HepG2 (cell line): ENCODE measurements around the gene ZNF554. TPM values are rescaled to one million over a fixed set of nuclear protein-coding genes. Genes with fewer than 3 reads are reported as not detected.

Source experiments
- DNMT1 ChIP-seq: sonication (generic); formaldehyde crosslinking; IDR thresholded peaks from 2 replicates; pipeline ENCODE4 v1.5.1; 2020; ENCODE audit warnings: mild to moderate bottlenecking, missing genetic modification reagents
- DNMT3B ChIP-seq: conservative IDR thresholded peaks from 2 replicates; pipeline ENCODE4 v1.6.1; 2016; ENCODE audit warnings: missing biosample characterization, control low read depth
- ELF4 ChIP-seq: sonication (generic); formaldehyde crosslinking; IDR thresholded peaks from 2 replicates; pipeline ENCODE4 v1.5.0; 2020; ENCODE audit warnings: missing genetic modification reagents, mild to moderate bottlenecking, moderate library complexity, borderline replicate concordance
- GABPB1 ChIP-seq: IDR thresholded peaks from 2 replicates; pipeline ENCODE4 v1.6.1; 2016; ENCODE audit warnings: mild to moderate bottlenecking, missing genetic modification reagents, moderate library complexity, missing compliant biosample characterization
- HOXA5 ChIP-seq: sonication (generic); formaldehyde crosslinking; IDR thresholded peaks from 2 replicates; pipeline ENCODE4 v1.4.0; 2020; ENCODE audit warnings: missing genetic modification reagents
- MTF1 ChIP-seq: sonication (generic); formaldehyde crosslinking; IDR thresholded peaks from 2 replicates; pipeline ENCODE4 v1.5.0; 2020; ENCODE audit warnings: missing genetic modification reagents
- NR2F1 ChIP-seq, 2 experiments: fragments of 450-650 bp in 1 of 2; formaldehyde crosslinking in 1 of 2; IDR thresholded peaks; 2 replicates each; pipeline versions ENCODE4 v1.5.0 to v1.6.1; 2016 to 2020; ENCODE audit warnings: mild to moderate bottlenecking in 1 of 2, missing compliant biosample characterization in 1 of 2, missing genetic modification reagents in 1 of 2, moderate library complexity in 1 of 2
- NRL ChIP-seq: sonication (generic); formaldehyde crosslinking; IDR thresholded peaks from 2 replicates; pipeline ENCODE4 v1.5.0; 2020; ENCODE audit warnings: missing genetic modification reagents, mild to moderate bottlenecking, moderate library complexity, borderline replicate concordance
- PCBP2 ChIP-seq: fragments of 200-400 bp; formaldehyde crosslinking; optimal IDR thresholded peaks from 2 replicates; pipeline ENCODE3; 2018; ENCODE audit warnings: low read length, low read depth; ENCODE audit not compliant: poor library complexity, severe bottlenecking
- POLR2G ChIP-seq: fragments of 200-400 bp; formaldehyde crosslinking; IDR thresholded peaks from 2 replicates; pipeline ENCODE4 v1.6.1; 2018; ENCODE audit warnings: mild to moderate bottlenecking, low read depth, low read length, moderate library complexity
- RCOR2 ChIP-seq: IDR thresholded peaks from 2 replicates; pipeline ENCODE4 v1.6.1; 2016; ENCODE audit warnings: missing biosample characterization, missing genetic modification reagents
- SP1 ChIP-seq, 2 experiments: fragments of 450-650 bp in 1 of 2; sonication (generic) in 1 of 2; formaldehyde crosslinking in 1 of 2; IDR thresholded peaks; 2 replicates each; pipeline versions ENCODE4 v1.4.0 to v1.6.1; 2016 to 2020; ENCODE audit warnings: missing genetic modification reagents in 1 of 2
- YEATS2 ChIP-seq: sonication (generic); formaldehyde crosslinking; IDR thresholded peaks from 2 replicates; pipeline ENCODE4 v1.4.0; 2020; ENCODE audit warnings: missing genetic modification reagents, borderline replicate concordance
- ZKSCAN5 ChIP-seq: sonication (generic); formaldehyde crosslinking; IDR thresholded peaks from 2 replicates; pipeline ENCODE4 v1.5.1; 2020; ENCODE audit warnings: mild to moderate bottlenecking, missing genetic modification reagents
- ZNF138 ChIP-seq: sonication (generic); formaldehyde crosslinking; IDR thresholded peaks from 2 replicates; pipeline ENCODE4 v1.5.0; 2020; ENCODE audit warnings: mild to moderate bottlenecking, low read depth, missing genetic modification reagents
- ZNF44 ChIP-seq: sonication (generic); formaldehyde crosslinking; IDR thresholded peaks from 2 replicates; pipeline ENCODE4 v1.5.1; 2020; ENCODE audit warnings: mild to moderate bottlenecking, missing genetic modification reagents
- ZNF460 ChIP-seq: sonication (generic); formaldehyde crosslinking; IDR thresholded peaks from 2 replicates; pipeline ENCODE4 v1.5.1; 2020; ENCODE audit warnings: missing genetic modification reagents, mild to moderate bottlenecking, borderline replicate concordance
- ZNF552 ChIP-seq: sonication (generic); formaldehyde crosslinking; IDR thresholded peaks from 2 replicates; pipeline ENCODE4 v1.9.0; 2022; ENCODE audit warnings: missing genetic modification reagents, mild to moderate bottlenecking, borderline replicate concordance
- ZNF572 ChIP-seq: sonication (generic); formaldehyde crosslinking; IDR thresholded peaks from 2 replicates; pipeline ENCODE4 v1.5.1; 2020; ENCODE audit warnings: mild to moderate bottlenecking, missing genetic modification reagents
- ZNF780A ChIP-seq: sonication (generic); formaldehyde crosslinking; IDR thresholded peaks from 2 replicates; pipeline ENCODE4 v1.8.0; 2022; ENCODE audit warnings: mild to moderate bottlenecking, missing genetic modification reagents, moderate library complexity
- polyA plus RNA-seq, 8 experiments: library from polyadenylated mRNA; depleted of rRNA in 3 of 8; stranded (reverse) in 7 of 8; unstranded in 1 of 8; fragments of >200 nt; fragmentation: Illumina TruSeq in 4 of 8; extraction: Trizol in 4 of 8; gene quantifications; 2 replicates each; pipeline versions ENCODE4 v1.2.1 to v1.2.3, GENCODE V29; 2011 to 2016; ENCODE audit warnings: low read depth in 4 of 8, missing spikeins in 1 of 8, mixed read lengths in 1 of 8; ENCODE audit not compliant: insufficient read depth in 1 of 8
- total RNA-seq, 5 experiments: library from RNA; depleted of rRNA; stranded (reverse); fragments of >200 nt; fragmentation: Illumina TruSeq; extraction: Trizol; gene quantifications; 2 replicates each; pipeline ENCODE4 v1.2.3, GENCODE V29; 2016; ENCODE audit warnings: low read depth in 1 of 5
- TF ChIP-seq, protein P1 (sequence below): sonication (generic); formaldehyde crosslinking; IDR thresholded peaks from 2 replicates; pipeline ENCODE4 v1.4.0; 2020; ENCODE audit warnings: missing genetic modification reagents, borderline replicate concordance
- TF ChIP-seq, protein P2 (sequence below): sonication (generic); formaldehyde crosslinking; IDR thresholded peaks from 2 replicates; pipeline ENCODE4 v1.8.0; 2022; ENCODE audit warnings: mild to moderate bottlenecking, missing genetic modification reagents, moderate library complexity
- TF ChIP-seq, protein P3 (sequence below): sonication (generic); formaldehyde crosslinking; conservative IDR thresholded peaks from 2 replicates; pipeline ENCODE4 v1.4.0; 2020; ENCODE audit warnings: missing genetic modification reagents

Gene ZNF554
- total and polyA plus RNA-seq, 2 of the 13 experiments (the other 11 are each of a cell fraction or from before 2014, with no cell fraction given): 2.2 to 2.7 TPM

DNA sequence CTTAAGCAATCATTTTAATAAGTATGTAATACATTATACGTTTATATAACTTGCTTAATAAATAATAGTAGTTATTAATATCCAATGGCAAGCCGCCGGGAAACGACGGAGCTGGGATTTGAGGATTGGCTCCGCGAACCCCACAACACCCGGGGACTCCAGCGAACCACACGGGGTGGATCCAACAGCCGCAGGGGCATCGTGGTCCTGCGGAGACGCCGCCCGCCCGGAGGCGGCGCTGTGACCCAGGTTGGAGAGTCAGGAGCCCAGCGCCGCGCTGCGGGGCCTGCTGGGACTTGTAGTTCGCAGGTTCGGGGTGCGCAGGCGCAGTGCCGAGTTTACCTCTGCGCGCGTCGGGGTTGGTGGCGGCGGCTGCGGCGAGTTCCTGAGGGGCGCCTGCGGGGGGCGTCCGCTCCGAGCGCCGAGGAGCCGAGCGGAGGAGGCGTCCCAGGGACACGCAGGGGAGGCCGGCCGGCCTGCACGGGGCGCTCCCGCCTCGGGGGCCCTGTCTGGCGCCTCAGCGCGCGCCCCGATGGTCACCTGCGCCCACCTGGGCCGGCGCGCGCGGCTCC lies at the start of gene ZNF554 (continued):
- TF ChIP-seq, protein P1, sequence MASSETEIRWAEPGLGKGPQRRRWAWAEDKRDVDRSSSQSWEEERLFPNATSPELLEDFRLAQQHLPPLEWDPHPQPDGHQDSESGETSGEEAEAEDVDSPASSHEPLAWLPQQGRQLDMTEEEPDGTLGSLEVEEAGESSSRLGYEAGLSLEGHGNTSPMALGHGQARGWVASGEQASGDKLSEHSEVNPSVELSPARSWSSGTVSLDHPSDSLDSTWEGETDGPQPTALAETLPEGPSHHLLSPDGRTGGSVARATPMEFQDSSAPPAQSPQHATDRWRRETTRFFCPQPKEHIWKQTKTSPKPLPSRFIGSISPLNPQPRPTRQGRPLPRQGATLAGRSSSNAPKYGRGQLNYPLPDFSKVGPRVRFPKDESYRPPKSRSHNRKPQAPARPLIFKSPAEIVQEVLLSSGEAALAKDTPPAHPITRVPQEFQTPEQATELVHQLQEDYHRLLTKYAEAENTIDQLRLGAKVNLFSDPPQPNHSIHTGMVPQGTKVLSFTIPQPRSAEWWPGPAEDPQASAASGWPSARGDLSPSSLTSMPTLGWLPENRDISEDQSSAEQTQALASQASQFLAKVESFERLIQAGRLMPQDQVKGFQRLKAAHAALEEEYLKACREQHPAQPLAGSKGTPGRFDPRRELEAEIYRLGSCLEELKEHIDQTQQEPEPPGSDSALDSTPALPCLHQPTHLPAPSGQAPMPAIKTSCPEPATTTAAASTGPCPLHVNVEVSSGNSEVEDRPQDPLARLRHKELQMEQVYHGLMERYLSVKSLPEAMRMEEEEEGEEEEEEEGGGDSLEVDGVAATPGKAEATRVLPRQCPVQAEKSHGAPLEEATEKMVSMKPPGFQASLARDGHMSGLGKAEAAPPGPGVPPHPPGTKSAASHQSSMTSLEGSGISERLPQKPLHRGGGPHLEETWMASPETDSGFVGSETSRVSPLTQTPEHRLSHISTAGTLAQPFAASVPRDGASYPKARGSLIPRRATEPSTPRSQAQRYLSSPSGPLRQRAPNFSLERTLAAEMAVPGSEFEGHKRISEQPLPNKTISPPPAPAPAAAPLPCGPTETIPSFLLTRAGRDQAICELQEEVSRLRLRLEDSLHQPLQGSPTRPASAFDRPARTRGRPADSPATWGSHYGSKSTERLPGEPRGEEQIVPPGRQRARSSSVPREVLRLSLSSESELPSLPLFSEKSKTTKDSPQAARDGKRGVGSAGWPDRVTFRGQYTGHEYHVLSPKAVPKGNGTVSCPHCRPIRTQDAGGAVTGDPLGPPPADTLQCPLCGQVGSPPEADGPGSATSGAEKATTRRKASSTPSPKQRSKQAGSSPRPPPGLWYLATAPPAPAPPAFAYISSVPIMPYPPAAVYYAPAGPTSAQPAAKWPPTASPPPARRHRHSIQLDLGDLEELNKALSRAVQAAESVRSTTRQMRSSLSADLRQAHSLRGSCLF (CRISPR knock-in tag): no peak
- TF ChIP-seq HOXA5 (CRISPR knock-in tag): peak; percentile 84; the same call in 1 of the 2 replicates
- TF ChIP-seq, protein P2, sequence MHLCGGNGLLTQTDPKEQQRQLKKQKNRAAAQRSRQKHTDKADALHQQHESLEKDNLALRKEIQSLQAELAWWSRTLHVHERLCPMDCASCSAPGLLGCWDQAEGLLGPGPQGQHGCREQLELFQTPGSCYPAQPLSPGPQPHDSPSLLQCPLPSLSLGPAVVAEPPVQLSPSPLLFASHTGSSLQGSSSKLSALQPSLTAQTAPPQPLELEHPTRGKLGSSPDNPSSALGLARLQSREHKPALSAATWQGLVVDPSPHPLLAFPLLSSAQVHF (CRISPR knock-in tag): no peak
- TF ChIP-seq NR2F1 (CRISPR knock-in tag; IDR thresholded peaks at IDR 0.05): no peak
- TF ChIP-seq ZKSCAN5 (CRISPR knock-in tag): no peak
- TF ChIP-seq DNMT1 (CRISPR knock-in tag): no peak
- no peak; the same call in 1 of the 2 replicates for TF ChIP-seq ZNF460 (CRISPR knock-in tag)
- no peak for TF ChIP-seq RCOR2 (CRISPR knock-in tag)
- no peak for TF ChIP-seq ZNF572 (CRISPR knock-in tag)
- TF ChIP-seq SP1 (IDR thresholded peaks at IDR 0.05): no peak
- peak; percentile 57 for TF ChIP-seq SP1 (CRISPR knock-in tag; IDR thresholded peaks at IDR 0.05)
- TF ChIP-seq PCBP2: no peak
- TF ChIP-seq ZNF780A (CRISPR knock-in tag): no peak
- no peak for TF ChIP-seq MTF1 (CRISPR knock-in tag)
- TF ChIP-seq ZNF138 (CRISPR knock-in tag): no peak
- TF ChIP-seq DNMT3B (CRISPR knock-in tag): no peak
- TF ChIP-seq POLR2G: peak; percentile 62
- peak; percentile 86; the same call in 1 of the 2 replicates for TF ChIP-seq YEATS2 (CRISPR knock-in tag)
- no peak for TF ChIP-seq ZNF44
- TF ChIP-seq, protein P3, sequence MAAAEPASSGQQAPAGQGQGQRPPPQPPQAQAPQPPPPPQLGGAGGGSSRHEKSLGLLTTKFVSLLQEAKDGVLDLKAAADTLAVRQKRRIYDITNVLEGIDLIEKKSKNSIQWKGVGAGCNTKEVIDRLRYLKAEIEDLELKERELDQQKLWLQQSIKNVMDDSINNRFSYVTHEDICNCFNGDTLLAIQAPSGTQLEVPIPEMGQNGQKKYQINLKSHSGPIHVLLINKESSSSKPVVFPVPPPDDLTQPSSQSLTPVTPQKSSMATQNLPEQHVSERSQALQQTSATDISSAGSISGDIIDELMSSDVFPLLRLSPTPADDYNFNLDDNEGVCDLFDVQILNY: no peak
- no peak for TF ChIP-seq NRL (CRISPR knock-in tag)
- TF ChIP-seq GABPB1 (CRISPR knock-in tag): peak; percentile 91
- peak; percentile 50; the same call in 1 of the 2 replicates for TF ChIP-seq ZNF552 (CRISPR knock-in tag)
- TF ChIP-seq ELF4 (CRISPR knock-in tag): no peak
